HG03066 (cell line): ENCODE measurements around the gene DZIP1L.
"Not testable (repeated sequence)": the region's sequence is repeated elsewhere in the genome, so short reads cannot be mapped to it uniquely, and the experiment has no call there.

ENCODE experiments used
- ATAC-seq: cut with Tn5 transposase; IDR thresholded peaks from one replicate; pipeline ENCODE4 v1.9.1; 2021; ENCODE audit warnings: low read depth; ENCODE audit not compliant: unreplicated experiment

The DZIP1L gene

DNA sequence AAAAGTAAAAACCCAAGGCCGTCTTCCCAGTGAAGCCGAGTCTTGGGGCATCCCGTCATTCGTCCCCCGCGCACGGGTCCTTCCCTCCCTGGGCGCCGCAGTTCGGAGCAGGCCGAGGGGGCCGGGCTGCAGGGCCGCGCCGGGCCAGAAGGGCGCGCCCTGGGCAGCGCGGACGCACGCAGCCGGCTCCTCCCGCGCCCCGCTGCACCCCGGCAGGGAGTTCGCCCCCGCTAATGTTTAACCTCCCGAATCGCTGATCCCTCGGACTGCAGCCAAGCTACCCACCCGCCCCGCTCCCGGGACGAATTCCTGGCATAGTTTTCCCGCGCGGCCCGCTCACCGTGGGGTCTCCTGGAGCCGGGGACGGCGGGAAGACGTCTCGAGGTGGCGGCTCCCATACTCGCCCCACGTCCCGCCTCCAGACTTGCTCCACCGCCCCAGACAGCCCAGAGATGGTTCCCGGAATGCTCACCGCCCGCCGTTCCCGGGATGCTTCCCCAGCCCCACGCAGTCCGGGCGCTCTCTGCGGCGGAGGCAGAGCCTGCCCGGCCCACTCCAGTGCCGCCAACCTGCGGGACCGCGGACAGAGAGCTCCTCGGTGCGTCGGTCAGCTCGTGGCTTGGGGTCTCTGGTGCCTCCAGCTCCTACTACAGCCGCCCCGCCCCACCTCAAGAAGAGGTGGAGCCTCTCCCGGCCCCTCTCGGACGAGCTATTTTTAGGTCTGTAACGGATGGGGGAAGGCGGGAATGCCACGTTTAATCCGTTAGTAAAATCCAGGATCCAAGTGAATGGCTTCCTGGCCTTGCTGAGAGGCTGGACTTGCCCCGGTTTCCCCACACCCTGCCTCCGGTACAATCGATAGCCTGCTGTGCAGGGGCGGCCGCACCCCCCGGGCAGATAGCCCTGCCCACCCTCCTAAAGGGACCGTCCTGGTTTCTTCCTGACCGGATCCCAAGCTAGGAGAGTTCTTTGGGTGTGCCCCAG, at the start of gene DZIP1L:
TSS of gene DZIP1L (minus strand) at position 621 of the 984 bp plus-strand sequence. CDS start 11,637 bp downstream, outside the sequence.
- peak; percentile 89 for ATAC-seq

GRCh38 chr3:138165061-138165460, 49.7 kb upstream of the DZIP1L start:
- no peak for ATAC-seq

DNA sequence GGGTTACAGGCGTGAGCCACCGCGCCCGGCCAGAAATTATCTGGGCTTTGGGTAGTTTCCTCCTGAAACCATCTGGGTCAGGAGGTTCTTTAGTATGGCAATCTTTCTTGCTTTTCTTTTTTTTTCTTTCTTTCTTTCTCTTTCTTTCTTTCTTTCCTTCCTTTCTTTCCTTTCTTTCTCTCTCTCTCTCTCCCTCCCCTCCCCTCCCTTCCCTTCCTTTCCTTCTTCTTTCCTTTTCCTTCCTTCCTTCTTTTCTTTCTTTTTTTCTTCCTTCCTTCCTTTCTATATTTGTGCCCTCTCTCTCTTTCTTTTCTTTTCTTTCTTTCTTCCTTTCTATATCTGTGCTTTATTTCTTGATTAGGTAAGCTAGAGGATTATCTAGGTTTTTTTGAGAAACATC, 42.3 kb upstream of the DZIP1L start:
- ATAC-seq: no peak

GRCh38 chr3:138154534-138154933, 39.1 kb upstream of the DZIP1L start:
- no peak for ATAC-seq

- ATAC-seq: no peak
Observed at GRCh38 chr3:138148503-138148902, 33.1 kb upstream of the DZIP1L start.

DNA sequence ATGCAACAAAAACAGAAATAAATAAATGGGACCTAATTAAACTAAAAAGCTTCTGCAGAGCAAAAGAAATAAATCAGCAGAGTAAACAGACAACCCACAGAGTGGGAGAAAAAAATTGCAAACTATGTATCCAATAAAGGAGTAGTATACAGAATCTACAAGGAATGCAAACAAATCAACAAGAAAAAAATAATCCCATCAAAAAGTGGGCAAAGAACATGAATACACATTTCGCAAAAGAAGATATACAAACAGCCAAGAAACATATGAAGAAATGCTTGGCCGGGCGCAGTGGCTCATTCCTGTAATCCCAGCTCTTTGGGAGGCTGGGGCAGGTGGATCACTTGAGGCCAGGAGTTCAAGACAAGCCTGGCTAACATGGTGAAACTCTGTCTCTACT, 26.8 kb upstream of the DZIP1L start:
- ATAC-seq: not testable (repeated sequence)

DNA sequence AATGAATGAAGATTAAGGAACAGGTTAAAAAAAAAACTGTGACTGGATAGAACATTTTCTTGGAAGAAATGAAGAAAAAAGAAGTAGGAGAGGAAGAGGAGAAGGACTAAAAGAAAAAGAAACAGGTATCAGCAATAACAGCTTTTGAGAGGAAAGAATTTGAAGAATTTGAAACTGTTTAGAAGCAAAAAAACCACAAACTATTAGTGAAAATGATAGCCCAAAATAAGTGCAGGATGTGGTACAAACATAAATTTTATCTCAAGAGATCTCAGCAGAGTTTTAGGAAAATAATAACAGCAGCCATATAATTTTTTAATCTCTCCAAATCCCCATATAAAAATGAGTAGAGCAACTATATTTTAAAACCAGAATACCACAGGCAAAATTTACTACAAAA, 25.5 kb upstream of the DZIP1L start:
- no peak for ATAC-seq

- no peak for ATAC-seq
Observed at GRCh38 chr3:138139691-138140090, 24.3 kb upstream of the DZIP1L start.

DNA sequence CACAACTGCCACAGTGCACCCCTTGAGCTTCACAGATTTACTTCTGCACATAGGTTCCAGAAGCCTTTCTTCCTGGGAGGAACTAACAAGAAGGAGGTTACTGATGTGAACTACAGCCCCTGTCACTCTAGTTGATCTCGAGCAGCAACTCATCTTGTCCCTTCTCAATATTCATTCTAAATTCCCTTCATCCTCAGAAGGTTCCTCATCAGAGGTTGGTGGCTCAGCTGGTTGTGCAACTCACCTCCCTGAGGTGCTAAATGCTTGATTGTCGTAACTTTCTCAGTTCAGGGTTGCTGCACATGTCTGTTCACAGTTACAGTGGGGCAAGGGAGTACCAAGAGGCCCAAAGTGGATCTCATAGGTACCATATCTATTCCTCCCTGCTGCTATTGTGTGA, 22.5 kb upstream of the DZIP1L start:
- no peak for ATAC-seq

DNA sequence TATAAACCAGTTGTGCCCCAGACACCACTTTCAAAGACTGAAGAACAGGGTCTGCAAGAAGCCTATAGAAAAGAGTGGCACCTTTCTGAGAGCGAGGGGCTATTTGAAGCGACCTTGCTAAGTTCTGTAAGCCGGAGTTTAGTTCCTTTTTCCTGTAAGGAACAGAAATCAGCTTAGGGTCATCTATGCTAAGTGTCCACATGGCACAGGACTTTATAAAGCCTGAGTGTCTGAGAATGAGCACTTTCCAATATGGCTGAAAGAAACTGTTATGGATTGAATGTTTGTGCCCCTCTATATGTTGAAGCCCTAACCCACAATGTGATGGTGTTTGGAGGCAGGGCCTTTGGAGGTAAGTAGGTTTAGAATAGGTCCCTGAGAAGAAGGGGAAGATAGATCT, 20.8 kb upstream of the DZIP1L start:
- ATAC-seq: no peak

- ATAC-seq: no peak
Observed at GRCh38 chr3:138135833-138136194, 20.4 kb upstream of the DZIP1L start.

DNA sequence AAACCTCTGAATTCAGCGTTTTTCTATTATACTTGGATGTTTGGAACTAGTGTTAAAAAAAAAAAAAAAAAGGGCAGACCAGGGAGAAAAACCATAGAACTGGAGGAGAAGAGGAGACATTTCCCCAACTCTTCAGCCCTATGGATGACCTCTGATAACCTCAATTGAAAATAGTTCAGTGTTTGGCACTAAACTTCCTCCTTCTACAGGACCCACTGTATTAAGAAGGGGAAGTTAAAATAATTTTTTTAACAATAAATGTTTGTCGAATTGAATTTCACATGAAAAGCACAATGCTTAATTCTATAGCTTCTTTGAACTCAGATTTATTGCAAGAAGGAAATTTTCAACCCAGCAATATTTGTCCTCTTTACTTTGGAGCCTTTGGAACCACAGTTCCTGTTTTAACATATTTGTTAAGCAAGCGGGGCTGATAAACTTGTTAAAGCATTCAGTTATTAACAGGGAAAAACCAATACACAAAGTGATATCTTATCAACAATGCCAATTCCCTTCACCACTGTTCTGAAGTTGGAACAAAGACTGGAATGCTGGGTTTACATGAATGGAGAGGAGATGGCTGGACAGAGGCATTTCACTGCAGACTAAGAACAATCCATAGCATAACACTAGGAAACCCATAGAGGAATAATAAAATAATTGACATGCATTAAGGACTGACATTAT, 19.9 kb upstream of the DZIP1L start:
- ATAC-seq: no peak

GRCh38 chr3:138132239-138132638, 16.8 kb upstream of the DZIP1L start, which contains the start of gene A4GNT:
TSS of gene A4GNT (minus strand) at chr3:138132390. CDS start at chr3:138131256, 1,134 bp downstream.
- no peak for ATAC-seq

- ATAC-seq: no peak
Observed at GRCh38 chr3:138127636-138128365, 12.4 kb upstream of the DZIP1L start.

DNA sequence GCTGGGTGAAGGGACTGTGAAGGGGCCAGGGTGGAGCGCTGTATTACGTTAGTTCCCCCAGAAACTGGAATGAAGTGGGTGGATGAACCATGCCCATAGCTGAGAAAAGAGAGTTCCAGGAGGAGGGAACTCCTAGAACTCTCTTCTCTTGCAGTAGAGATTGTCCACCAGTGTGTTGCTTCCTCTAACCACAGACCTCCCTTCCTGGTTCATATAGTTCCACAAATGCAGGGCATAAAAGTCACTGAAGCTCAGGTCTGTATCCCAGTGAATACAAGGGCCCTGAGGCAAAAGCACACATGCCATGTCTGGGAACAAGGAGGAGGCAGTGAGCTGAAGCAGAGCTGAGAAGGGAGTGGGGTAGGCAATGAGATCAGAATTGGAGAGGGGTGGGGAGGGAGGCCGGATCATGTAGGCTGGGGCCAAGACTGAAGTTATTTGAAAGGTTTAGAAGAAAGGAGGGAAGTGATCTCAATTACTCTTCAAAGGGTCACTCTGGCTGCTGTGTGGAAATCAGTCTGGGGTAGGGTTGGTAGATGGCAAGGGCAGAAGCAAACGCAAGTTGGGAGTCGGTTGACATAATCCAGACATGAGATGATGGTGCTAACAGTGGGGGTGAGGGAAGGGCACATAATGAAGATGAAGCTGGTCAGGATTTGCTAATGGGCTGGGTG, 10.3 kb upstream of the DZIP1L start:
- no peak for ATAC-seq

GRCh38 chr3:138124706-138125355, 9.4 kb upstream of the DZIP1L start:
- ATAC-seq: no peak

DNA sequence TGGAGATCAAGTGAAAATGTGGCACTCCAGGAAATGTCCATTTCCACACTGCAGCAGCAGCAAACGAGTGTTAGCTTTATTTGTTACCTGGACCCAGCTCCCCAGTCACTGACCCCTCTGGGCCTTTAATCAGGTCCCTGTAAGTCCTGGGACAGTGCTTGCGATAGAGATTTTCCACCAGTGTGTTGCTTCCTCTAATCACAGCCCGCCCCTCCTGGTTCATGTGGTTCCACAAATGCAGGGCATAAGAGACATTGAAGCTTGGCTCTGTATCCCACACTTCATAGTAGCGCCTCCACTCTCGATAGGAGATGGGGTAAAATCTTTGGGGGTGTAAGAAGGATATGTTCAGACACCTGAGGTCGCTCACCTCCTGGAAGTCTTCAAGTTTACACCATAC, 8.8 kb upstream of the DZIP1L start:
- ATAC-seq: no peak

- ATAC-seq: no peak
Observed at GRCh38 chr3:138119423-138119766, 4.0 kb upstream of the DZIP1L start.

DNA sequence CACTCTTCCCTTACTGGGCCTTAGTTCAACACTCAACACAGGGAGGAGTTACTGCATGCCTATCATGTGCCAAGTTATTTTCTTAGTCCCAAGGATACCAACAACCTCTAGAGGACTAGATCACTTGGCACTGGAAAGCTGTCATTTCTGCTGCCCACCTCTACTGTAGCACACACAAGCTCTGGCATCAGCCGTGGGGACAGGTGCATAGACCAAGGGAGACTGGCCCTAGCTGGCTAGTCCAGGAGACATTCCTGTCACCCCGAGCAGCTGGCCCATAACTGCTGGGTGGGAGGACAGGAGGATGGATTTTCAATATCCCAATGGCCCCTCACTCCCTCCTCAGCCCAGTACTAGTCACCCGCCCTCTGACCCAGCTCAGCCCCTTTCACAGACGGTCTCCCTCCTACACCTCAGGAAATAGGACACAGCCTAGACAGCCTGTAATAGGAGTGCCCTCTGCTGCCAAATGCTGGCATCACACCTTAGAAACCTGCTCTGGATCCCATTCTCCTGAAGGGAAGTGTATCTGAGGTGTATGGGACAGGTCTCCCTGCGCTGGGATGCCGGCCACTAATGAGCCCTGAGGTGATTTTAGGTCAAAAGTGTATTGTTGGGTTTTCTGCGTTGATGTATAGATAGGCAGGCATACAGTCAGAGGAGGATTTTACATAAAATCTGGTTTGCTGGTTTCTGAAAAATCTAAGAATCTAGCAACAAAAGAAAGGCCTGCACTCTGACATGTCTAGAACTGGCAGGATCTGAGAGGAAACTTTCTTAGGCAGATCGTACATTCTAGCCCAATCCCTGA, 3.4 kb upstream of the DZIP1L start:
- ATAC-seq: peak; percentile 51
